Suprapubic skin (tissue), 4 donors: Measurements from ENCODE around the gene ZDHHC14.

Source experiments
- CTCF ChIP-seq, 2 donors: fragments of 200-600 bp in 1 of 2; fragments of 450-650 bp in 1 of 2; sonication (generic) in 1 of 2; IDR thresholded peaks; one replicate each; pipeline ENCODE4 v1.5.1; 2016 to 2019; ENCODE audit warnings: antibody characterized with exemption in 2 of 2, mild to moderate bottlenecking in 1 of 2, moderate library complexity in 1 of 2
- POLR2A ChIP-seq, 2 donors: fragments of 450-650 bp; IDR thresholded peaks; one replicate each; pipeline ENCODE4 v1.6.1; 2017; ENCODE audit warnings: antibody characterized with exemption in 2 of 2, mild to moderate bottlenecking in 2 of 2, moderate library complexity in 2 of 2
- POLR2AphosphoS5 ChIP-seq, 3 donors: sonication (generic); formaldehyde crosslinking; IDR thresholded peaks; one replicate each; pipeline ENCODE4 v1.6.1; 2017; ENCODE audit warnings: antibody characterized with exemption in 3 of 3

GRCh38 chr6:157559201-157559756, 178.3 kb downstream of the ZDHHC14 start:
- no peak for TF ChIP-seq POLR2A (IDR thresholded peaks at IDR 0.05)
- TF ChIP-seq CTCF (IDR thresholded peaks at IDR 0.05): no peak
- TF ChIP-seq POLR2AphosphoS5 (IDR thresholded peaks at IDR 0.05): no peak
